Measurements from ENCODE around the gene NPBWR2.

NPBWR2 gene

DNA sequence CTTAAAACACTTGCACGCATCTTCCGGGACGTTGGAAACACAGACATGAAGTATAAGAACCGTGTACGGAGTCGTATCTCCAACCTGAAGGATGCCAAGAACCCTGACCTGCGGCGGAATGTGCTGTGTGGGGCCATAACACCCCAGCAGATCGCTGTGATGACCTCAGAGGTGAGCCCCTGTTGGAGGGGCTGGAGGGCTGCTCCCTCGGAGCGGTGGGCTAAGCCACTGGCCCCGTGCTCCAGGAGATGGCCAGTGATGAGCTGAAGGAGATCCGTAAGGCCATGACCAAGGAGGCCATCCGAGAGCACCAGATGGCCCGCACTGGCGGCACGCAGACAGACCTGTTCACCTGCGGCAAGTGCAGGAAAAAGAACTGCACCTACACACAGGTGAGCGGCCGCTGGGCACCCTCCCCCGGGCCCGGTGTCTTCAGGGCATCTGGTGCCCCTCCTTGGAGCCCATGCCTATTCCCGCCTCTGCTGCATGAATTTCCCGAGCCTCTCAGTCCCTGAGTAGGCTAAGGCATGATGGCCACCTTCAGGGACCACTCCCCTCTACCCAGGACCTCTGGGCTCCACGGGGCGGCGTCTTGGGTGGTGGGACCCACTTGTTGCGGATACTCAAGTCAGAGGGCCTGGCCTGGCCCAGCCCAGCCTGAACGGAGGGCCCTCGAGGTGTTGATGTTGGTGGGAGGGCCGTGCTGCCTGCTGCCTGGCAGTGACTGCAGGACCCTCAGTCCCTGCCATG is 36.9 kb downstream of the NPBWR2 start:
- H3K27ac ChIP-seq (ENCODE audit: low read length): no peak overlapping the region
- no peaks in the 10 kb centered on the region for H3K9me3 ChIP-seq (ENCODE audit: control insufficient read depth, insufficient read depth, low read length)
- H3K27me3 ChIP-seq (ENCODE audit: control insufficient read depth, insufficient read depth, low read length): no peaks in the 10 kb centered on the region
- H3K4me1 ChIP-seq (ENCODE audit: control insufficient read depth, insufficient read depth, low read length): peaks cover 10% of the 10 kb centered on the region
- DNase-seq (ENCODE audit: low read depth, low spot score): no peak
- WGBS (ENCODE audit: insufficient coverage, insufficient read length): no CpG with 5 or more reads among the region's 31 CpGs
- no peaks in the 10 kb centered on the region for H3K36me3 ChIP-seq (ENCODE audit: control insufficient read depth, insufficient read depth, low read length)
- no peak overlapping the region for H3K4me3 ChIP-seq (ENCODE audit: low read length)

DNA sequence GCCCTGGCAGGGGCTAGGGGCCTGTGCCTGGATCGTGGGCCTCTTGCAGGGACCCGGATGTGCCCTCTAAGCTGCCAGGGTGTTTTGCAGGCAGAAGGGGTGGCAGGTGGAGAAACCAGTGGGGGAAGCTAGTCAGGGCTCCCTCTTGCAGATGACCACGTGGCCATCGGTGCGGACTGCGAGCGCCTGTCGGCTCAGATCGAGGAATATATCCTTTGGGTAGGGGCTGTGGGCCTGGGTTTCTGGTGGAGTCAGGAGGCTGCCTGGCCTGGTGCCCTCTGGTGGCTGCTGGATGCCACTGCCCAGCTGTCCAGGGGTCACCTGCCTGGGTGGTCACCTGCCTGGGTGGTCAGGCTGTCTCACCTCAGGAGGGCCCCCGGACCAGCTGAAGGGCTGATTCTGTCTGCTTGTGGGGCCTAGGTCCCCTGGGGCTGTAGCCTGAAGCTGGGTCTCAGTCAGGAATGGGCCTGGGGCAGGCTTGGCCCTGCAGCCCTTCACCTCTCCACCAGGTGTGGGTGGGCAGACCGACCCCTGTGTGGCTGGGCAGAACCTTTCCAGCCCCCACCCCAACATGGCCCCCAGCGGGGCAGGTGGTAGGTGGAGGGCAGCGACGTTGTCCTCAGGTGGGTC is 37.6 kb downstream of the NPBWR2 start:
- no peaks in the 10 kb centered on the region for H3K36me3 ChIP-seq (ENCODE audit: control insufficient read depth, insufficient read depth, low read length)
- no CpG with 5 or more reads among the region's 14 CpGs for WGBS (ENCODE audit: insufficient coverage, insufficient read length)
- H3K9me3 ChIP-seq (ENCODE audit: control insufficient read depth, insufficient read depth, low read length): no peaks in the 10 kb centered on the region
- H3K27ac ChIP-seq (ENCODE audit: low read length): no peak overlapping the region
- H3K4me3 ChIP-seq (ENCODE audit: low read length): no peak overlapping the region
- peaks cover 10% of the 10 kb centered on the region for H3K4me1 ChIP-seq (ENCODE audit: control insufficient read depth, insufficient read depth, low read length)
- DNase-seq (ENCODE audit: low read depth, low spot score): no peak
- H3K27me3 ChIP-seq (ENCODE audit: control insufficient read depth, insufficient read depth, low read length): no peaks in the 10 kb centered on the region

DNA sequence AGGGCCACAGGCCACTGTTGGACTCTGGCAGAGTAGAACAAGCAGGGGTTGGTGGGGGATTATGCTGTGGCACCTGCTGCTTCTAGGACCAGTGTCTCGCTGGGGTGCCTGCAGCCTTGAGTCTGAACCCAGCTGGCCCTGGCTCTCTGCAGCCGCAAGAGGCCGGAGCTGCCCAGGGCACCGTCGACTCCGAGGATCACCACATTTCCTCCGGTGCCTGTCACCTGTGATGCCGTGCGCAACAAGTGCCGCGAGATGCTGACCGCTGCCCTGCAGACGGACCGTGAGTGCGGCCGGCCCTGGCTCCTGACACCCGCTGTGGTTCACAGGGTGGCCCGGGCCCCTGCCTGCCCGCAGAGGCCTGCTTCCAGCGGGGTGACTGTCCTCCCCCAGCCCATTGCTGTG is 38.2 kb downstream of the NPBWR2 start:
- DNase-seq (ENCODE audit: low read depth, low spot score): no peak
- no CpG with 5 or more reads among the region's 20 CpGs for WGBS (ENCODE audit: insufficient coverage, insufficient read length)
- Histone ChIP-seq H3K27ac (ENCODE audit: low read length) (no peak overlapping the region), H3K4me3 (ENCODE audit: low read length) (no peak overlapping the region), H3K4me1 (ENCODE audit: control insufficient read depth, insufficient read depth, low read length) (peaks cover 10% of the 10 kb centered on the region), H3K27me3 (ENCODE audit: control insufficient read depth, insufficient read depth, low read length) (no peaks in the 10 kb centered on the region), H3K9me3 (ENCODE audit: control insufficient read depth, insufficient read depth, low read length) (no peaks in the 10 kb centered on the region), H3K36me3 (ENCODE audit: control insufficient read depth, insufficient read depth, low read length) (no peaks in the 10 kb centered on the region)

DNA sequence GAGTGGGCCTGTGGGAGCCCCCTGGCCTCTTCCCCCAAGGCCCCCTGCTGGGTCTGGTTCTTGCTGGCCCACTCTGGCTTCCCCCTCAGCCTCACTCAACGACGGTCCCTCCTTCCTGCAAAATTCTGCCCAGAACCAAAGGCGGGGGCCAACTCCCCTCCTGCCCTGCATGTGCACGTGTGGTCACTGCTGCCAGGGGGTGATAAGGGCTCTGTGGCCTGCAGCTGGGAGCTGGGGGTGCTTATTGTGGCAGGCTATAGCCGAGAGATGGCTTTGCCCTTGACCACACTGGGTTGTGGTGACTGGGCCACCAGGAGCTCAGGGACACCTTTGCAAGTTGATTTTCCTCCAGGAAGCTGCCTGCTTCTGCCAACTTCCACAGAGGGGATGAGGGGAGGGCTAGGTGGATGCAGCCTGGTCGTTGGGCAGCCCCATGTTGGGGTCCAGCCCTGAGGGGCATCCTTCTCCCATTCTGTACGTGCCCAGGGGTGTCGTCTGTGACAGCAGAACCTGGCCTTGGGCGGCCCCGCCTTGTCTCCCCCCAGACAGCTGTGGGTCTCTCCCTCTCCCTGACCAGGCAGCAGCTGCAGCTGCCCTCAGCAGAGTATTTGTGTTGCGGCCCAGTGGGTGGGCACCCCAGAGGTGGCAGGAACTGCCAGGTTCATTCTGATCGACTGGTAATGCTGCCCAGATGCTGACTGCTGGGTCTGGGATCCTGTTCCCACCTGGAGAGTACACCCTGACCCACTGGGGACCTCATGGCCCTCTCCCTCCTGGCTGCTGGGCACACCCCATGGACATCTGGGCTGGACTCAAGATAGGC is 38.8 kb downstream of the NPBWR2 start:
- Histone ChIP-seq H3K27me3 (ENCODE audit: control insufficient read depth, insufficient read depth, low read length) (no peaks in the 10 kb centered on the region), H3K27ac (ENCODE audit: low read length) (no peak overlapping the region), H3K36me3 (ENCODE audit: control insufficient read depth, insufficient read depth, low read length) (no peaks in the 10 kb centered on the region), H3K4me3 (ENCODE audit: low read length) (no peak overlapping the region), H3K9me3 (ENCODE audit: control insufficient read depth, insufficient read depth, low read length) (no peaks in the 10 kb centered on the region), H3K4me1 (ENCODE audit: control insufficient read depth, insufficient read depth, low read length) (peaks cover 10% of the 10 kb centered on the region)
- no peak for DNase-seq (ENCODE audit: low read depth, low spot score)
- no CpG with 5 or more reads among the region's 12 CpGs for WGBS (ENCODE audit: insufficient coverage, insufficient read length)

DNA sequence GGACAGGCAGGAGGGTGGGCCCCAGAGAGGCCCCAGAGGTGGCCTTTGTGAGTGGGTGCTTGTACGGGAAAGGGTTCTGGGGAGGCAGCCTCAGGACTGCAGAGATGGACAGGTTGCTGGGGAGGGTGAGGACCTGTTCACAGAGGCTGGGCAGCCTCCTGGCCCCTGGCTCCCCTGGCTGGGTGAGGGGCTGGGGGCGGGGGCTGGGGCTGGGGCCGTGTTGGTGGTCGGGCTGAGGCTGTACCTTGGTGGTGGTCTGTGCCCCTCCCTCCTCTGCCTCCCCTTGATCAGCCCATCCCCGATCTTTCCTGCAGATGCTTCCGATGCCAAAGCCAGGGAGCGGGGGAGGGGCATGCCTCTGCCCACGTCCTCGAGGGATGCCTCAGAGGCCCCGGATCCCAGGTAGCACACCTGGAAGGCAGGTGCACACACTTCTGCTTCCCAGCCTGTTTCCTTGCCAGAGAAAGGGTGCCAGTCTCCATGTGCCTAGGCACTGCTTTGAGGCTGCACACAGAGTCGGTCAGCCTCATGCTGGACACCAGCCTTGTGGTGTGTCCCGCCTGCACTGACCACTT is 39.5 kb downstream of the NPBWR2 start:
- H3K4me1 ChIP-seq (ENCODE audit: control insufficient read depth, insufficient read depth, low read length): peaks cover 10% of the 10 kb centered on the region
- no CpG with 5 or more reads among the region's 12 CpGs for WGBS (ENCODE audit: insufficient coverage, insufficient read length)
- no peaks in the 10 kb centered on the region for H3K36me3 ChIP-seq (ENCODE audit: control insufficient read depth, insufficient read depth, low read length)
- no peak overlapping the region for H3K27ac ChIP-seq (ENCODE audit: low read length)
- no peak overlapping the region for H3K4me3 ChIP-seq (ENCODE audit: low read length)
- no peak for DNase-seq (ENCODE audit: low read depth, low spot score)
- no peaks in the 10 kb centered on the region for H3K27me3 ChIP-seq (ENCODE audit: control insufficient read depth, insufficient read depth, low read length)
- no peaks in the 10 kb centered on the region for H3K9me3 ChIP-seq (ENCODE audit: control insufficient read depth, insufficient read depth, low read length)

DNA sequence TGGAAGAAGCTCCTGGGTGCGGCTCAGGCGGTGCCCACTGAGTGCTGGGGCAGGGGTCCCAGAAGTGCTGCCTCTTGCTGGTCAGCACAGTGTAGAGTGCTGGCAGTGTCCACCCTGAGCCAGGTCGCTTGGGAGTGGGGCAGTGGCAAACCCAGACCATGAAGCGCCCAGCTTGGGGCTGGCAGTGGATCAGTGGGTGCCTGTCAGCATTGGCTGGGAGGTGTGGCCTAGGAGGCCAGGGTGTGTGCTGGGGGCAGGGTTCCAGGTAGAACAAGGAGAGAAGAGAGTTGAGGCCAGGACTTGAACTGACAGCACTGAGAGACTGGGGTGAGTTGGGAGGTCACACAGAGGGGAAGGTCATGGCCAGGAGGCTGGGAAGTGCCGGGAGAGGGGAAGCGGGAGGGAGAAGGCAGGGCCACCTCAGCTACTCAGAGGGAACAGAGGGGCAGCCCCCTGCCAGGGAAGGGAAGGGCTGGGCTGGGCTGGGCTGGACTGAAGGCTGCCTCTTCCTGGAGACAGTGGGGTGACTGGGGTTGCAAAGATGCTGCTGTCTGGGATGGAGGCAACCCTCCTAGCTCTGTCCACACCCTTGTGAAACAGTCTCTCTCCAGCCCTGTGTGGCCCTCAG is 40.2 kb downstream of the NPBWR2 start:
- H3K27ac ChIP-seq (ENCODE audit: low read length): no peak overlapping the region
- H3K9me3 ChIP-seq (ENCODE audit: control insufficient read depth, insufficient read depth, low read length): no peaks in the 10 kb centered on the region
- H3K36me3 ChIP-seq (ENCODE audit: control insufficient read depth, insufficient read depth, low read length): no peaks in the 10 kb centered on the region
- no peaks in the 10 kb centered on the region for H3K27me3 ChIP-seq (ENCODE audit: control insufficient read depth, insufficient read depth, low read length)
- no CpG with 5 or more reads among the region's 6 CpGs for WGBS (ENCODE audit: insufficient coverage, insufficient read length)
- no peak overlapping the region for H3K4me3 ChIP-seq (ENCODE audit: low read length)
- DNase-seq (ENCODE audit: low read depth, low spot score): no peak
- H3K4me1 ChIP-seq (ENCODE audit: control insufficient read depth, insufficient read depth, low read length): peaks cover 10% of the 10 kb centered on the region

DNA sequence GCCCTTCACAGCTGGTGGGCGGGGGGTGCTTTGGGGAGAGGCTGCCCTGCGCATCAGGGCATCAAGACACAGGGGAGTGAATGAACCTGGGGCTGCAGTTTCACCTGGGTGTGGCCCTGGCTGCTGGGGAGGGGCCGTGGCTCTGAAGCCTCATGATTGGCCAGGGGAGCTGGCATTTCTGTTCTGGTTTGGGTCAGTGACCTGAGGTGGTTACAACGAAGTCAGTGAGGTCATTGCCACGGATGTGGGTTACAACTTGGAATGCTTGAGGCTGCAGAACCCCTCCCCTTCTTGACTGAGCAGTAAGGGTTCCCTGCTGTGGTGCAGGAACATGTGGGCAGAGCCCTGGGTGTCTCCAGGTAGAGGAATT is 41.4 kb downstream of the NPBWR2 start:
- Histone ChIP-seq H3K4me1 (ENCODE audit: control insufficient read depth, insufficient read depth, low read length) (peaks cover 10% of the 10 kb centered on the region), H3K36me3 (ENCODE audit: control insufficient read depth, insufficient read depth, low read length) (no peaks in the 10 kb centered on the region), H3K27me3 (ENCODE audit: control insufficient read depth, insufficient read depth, low read length) (no peaks in the 10 kb centered on the region), H3K27ac (ENCODE audit: low read length) (no peak overlapping the region), H3K9me3 (ENCODE audit: control insufficient read depth, insufficient read depth, low read length) (no peaks in the 10 kb centered on the region), H3K4me3 (ENCODE audit: low read length) (no peak overlapping the region)
- no CpG with 5 or more reads among the region's 5 CpGs for WGBS (ENCODE audit: insufficient coverage, insufficient read length)
- no peak for DNase-seq (ENCODE audit: low read depth, low spot score)

DNA sequence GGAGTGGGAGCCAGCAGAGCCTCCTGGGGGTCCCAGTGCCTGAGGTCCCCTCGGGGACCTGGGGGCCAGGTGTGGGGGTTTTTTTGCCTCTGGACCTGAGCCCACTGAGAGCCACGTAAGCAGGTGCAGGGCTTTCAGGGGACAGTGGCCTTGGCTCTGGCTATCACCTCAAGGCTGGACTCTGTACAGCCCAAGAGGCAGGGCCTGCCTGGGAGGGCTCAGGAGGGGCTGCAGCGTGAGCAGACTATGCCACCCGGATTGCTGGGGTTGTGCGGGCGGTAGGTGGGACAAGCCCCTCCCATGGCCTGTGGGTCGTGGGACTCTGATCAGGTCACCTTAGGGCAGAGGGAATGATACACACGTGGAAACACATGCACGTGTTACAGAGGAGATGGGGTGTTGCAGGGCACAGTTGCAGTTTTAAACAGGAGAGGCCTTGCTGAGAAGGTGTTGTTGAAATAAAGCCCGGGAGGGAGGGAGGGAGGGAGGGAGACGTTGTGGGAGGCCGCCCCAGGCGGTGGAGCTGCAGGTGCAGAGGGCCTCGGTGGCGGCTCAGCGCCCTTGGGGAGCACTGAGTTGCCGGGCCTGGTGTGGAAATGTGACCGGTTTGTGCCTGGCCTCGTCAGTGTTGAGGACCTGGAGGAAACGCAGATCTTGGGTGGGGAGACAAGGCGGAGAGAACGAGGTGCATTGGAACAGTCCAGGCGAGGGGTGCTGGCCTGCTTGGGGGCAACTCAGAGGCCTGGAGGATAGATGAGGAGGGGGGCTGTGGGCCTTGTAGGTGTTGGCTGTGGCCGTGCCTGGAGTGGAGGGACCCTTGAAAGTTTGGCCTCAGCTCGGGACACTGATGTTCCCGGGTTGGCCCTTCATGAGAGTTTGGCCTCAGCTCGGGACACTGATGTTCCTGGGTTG is 42.0 kb downstream of the NPBWR2 start:
- H3K4me1 ChIP-seq (ENCODE audit: control insufficient read depth, insufficient read depth, low read length): peaks cover 10% of the 10 kb centered on the region
- no peaks in the 10 kb centered on the region for H3K36me3 ChIP-seq (ENCODE audit: control insufficient read depth, insufficient read depth, low read length)
- no peak for DNase-seq (ENCODE audit: low read depth, low spot score)
- no peak overlapping the region for H3K27ac ChIP-seq (ENCODE audit: low read length)
- H3K9me3 ChIP-seq (ENCODE audit: control insufficient read depth, insufficient read depth, low read length): no peaks in the 10 kb centered on the region
- no peaks in the 10 kb centered on the region for H3K27me3 ChIP-seq (ENCODE audit: control insufficient read depth, insufficient read depth, low read length)
- H3K4me3 ChIP-seq (ENCODE audit: low read length): no peak overlapping the region
- no CpG with 5 or more reads among the region's 27 CpGs for WGBS (ENCODE audit: insufficient coverage, insufficient read length)

DNA sequence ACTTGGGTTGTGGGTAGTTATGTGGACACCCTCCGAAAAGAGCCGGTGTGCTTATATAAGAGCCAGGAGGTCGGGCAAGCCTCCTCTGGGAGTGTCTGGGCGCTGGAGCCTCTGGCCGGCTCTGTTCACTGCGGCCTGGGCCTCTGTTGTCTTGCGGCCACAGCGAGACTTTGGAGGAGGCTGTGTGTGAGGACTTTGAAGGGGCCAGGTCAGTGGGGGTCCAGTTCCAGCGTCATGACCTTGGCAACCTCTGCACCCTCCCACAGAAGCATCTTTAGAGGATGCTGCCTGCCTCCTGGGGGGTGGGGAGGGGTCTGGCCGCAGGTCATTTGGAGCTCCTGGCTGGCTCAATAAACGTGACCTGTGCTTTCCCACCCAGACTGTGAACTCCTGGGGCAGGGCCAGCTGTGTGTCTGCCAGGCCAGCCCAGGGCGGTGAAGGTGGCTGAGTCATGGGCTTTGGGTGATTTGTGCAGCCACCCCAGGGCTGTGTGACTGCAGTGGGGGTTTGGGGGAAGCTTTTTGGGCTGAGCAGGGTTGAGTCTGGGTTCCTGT is 43.1 kb downstream of the NPBWR2 start:
- H3K4me1 ChIP-seq (ENCODE audit: control insufficient read depth, insufficient read depth, low read length): peaks cover 5% of the 10 kb centered on the region
- no peak overlapping the region for H3K27ac ChIP-seq (ENCODE audit: low read length)
- no peak overlapping the region for H3K4me3 ChIP-seq (ENCODE audit: low read length)

More for the DNA sequence above, 43.1 kb downstream of the NPBWR2 start:
- Histone ChIP-seq H3K9me3 (ENCODE audit: control insufficient read depth, insufficient read depth, low read length) (no peaks in the 10 kb centered on the region), H3K27me3 (ENCODE audit: control insufficient read depth, insufficient read depth, low read length) (no peaks in the 10 kb centered on the region), H3K36me3 (ENCODE audit: control insufficient read depth, insufficient read depth, low read length) (no peaks in the 10 kb centered on the region)
- WGBS (ENCODE audit: insufficient coverage, insufficient read length): no CpG with 5 or more reads among the region's 12 CpGs
- no peak for DNase-seq (ENCODE audit: low read depth, low spot score)

All from iPS DF 6.9 (cell line).